G401.6 (cell line): ENCODE results near the gene TUFT1.

Source experiments
- FAIRE-seq: peaks from 2 replicates; lab custom pipeline; 2012; peaks lifted over from hg19 to GRCh38; lab: Jason Lieb, UNC

Gene TUFT1

DNA sequence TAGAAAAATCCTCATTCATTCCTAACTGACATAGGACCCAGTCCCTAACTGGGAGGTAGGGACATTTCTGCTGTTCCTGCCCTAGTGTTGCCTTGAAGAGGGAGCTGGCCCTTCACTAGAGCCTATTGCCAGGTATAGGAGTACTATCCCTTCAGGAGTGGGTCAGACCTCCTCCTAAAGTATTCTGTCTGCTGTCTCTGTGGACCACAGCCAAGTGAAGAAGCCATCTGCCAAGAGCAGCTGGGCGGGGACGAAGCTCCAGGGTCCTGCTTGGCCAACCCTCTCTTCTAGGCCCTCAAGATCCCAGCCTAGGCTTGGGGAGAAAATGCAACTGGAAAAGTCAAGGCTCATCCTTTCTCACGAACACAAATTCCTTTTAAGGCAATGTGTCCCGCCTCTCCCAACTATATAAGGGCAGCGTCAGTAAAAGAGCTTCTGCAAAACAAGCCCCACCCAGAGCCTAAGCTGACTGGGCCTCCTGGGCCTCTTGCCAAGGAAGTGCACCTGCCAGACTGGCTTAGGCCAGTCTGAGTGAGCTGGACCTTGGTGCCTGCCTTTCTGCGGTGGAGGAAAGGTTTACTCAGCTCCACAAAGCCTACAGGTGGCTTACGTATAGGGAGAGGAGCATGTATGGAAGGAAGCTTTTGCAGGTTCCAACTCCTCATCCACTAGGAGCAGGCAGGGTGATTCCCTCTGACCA is 638 bp upstream of the TUFT1 start:
- FAIRE-seq: no peak

DNA sequence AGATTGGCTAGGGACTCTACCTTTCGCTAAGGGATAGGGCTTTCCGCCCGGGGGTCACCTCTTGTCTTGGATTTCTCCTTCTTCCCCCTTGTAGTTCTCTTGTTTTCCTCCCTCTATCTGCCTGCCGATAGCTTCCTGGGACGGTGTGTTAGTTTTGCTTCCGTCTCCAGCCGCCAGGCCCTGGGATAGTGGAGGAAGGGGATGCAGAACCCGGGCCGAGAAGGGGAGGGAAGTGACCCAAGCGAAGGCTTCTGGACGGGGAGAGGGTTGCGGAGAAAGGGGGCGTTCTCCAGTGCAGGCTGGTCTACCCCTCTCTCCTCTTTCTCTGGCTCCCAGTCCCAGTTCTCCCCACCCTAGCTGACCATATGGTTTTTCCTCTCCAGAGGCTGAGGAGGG is 871 bp downstream of the TUFT1 start:
- no peak for FAIRE-seq

DNA sequence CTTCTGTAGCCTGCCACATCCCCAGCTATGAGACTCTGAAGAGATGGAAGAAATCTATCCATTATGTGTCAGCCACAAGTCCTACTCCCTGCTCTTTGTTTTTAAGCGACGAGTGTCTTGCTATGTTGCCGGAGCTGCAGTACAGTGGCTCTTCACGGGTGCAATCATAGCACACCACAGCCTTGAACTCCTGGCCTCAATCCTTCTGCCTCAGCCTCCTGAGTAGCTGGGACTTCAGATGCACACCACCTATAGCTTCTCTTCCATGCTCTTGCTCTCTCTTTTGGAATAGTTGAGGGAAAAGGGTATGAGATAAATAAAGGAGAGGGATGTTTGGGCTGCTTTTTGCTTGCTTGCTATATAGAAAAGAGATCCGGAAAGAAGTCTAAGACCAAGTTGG is 1.6 kb downstream of the TUFT1 start:
- FAIRE-seq: no peak

DNA sequence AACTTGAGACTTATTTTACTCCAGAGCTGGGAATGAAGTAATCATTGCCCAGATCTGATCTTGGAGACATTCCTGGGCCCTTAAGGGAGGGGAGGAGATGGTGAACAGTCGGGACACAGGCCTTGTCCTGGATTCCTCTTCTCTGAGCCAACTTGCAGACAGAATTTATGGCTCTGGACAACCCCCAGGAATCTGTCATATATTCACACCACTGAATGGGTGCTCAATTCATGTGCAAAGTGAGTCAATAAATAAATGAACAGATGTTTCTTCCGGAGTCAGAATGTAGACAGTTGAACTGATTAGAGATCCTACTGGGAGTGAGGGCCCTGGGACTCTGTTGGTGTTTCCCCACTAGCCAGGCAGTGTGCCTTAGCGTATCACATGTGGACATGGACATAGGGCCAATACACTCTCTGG is 2.6 kb downstream of the TUFT1 start:
- FAIRE-seq: no peak

DNA sequence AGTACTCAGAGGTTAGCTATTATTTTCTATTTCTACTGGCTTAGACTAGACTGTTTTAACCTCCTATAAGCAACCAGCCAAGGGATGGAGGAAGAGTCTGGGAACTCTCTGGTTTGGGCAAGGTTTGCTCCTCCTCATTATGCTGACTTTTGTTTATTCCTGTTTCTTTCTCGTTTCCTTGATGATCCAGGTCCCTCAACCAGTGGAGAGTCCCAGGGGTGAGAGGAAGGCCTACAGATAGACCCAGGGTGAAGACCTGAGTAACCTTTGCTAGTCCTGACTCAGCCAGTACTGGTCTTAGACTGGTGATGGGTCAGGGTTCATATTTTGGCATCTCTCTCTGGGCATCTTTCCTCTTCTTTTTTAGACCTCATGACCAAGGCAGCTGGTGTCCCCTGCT is 5.4 kb downstream of the TUFT1 start:
- no peak for FAIRE-seq

DNA sequence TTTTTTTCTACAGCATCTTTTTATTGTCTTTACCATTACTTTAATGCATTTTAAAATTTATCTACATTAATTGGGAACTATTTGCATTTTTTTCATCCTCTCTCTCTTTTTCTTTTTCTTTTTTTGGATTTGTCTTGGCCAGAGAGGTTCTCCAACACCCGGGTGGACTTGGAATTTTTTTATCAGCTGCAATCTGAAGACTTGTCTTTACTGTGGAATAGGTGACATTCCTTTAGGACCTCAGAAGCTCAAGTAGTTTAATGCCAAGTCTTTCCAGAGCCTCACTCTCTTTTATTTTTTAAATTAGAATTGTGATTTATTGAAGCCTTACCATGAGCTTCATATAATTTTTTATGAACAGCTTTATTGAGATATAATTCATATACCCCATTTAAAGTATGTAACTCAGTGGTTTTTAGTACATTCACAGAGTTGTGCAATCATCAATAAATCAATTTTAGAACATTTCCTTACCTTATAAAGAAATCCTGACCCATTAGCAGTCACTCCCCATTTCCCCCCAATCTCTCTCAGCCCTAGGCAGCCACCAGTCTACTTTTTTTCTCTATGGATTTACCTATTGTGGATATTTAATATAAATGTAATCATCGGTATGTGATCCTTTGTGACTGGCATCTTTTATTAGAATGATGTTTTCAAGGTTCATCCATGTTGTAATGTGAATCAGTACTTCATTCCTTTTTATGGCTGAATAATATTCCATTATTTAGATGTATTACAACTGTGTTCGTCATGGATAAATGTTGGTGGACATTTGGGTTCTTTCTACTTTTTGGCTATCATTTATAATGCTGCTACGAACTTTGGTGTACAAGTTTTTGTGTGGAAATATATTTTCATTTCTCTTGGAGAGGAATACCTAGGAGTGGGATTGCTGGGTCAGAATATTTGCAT is 6.2 kb downstream of the TUFT1 start:
- FAIRE-seq: no peak

DNA sequence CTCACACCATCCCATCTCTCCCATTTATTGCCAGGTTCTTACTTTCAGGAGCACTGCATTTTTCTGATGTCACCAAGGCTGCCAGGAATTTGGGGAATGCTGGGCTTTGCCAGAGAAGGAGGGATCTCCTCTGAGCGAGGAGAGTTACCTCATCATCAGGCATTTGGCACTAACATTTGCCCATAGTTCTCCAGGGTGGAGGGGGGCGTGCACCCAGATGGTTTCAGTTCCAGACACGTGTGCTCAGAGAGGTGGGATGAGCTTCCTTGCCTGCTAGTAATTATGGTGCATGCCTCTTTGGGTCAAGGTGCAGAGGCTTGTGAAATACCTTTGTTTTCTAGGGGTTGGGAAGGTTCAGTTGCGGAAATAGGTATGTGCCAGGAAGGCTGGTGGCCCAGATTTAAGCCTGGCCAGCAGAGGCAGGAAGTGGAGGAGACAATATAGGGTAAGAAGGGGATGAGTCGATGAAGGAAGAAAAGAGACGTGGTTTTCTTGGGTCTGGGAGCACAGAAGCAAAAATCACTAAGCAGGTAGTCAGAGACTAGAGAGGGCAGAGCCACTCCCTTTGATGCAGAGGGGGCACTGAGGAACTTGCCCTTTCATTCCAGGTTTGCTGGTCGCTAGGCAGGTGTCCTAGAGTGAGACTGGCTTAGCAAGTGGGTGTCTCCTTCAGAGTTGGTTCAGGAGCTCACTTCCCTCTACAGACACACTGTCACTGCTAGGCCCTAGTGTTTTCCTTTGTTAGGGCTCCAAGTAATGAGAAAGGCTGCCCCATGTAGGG is 7.2 kb downstream of the TUFT1 start:
- peak; percentile 91 for FAIRE-seq

DNA sequence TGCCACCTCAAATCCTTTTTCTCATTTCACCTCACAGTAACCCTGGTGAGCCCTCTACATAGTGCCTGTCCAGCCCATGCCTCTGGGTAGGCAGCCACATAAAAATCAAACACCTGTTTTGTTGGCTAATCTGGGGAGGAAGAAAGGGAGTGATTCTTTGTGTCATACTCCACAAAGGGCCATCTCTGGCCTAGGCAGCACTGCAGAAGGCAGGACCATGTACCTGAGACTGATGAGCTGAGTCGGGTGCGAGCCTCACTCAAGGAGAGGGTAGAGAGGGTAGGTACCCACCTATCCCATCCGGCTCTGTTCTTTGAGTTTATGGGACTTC is 7.8 kb downstream of the TUFT1 start:
- no peak for FAIRE-seq

DNA sequence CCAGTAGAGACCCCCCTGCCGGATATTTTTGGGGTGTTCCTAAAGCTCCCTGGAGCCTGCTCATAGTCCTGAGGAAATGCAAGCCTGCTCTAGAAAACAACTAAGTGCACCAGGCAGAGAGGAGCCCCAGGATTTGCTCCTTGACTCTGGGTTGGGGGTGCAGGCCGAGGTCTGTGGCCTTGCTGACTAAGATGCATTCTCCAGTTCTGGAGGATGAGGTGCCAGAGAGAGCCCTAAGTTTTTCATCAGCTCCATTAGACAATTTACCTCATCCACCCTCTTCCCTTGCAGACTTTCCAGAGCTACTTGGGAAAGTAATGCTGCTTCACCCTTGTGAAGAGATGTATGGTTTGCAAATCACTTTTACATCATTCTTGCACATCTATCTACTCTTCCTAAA is 9.1 kb downstream of the TUFT1 start:
- FAIRE-seq: no peak

DNA sequence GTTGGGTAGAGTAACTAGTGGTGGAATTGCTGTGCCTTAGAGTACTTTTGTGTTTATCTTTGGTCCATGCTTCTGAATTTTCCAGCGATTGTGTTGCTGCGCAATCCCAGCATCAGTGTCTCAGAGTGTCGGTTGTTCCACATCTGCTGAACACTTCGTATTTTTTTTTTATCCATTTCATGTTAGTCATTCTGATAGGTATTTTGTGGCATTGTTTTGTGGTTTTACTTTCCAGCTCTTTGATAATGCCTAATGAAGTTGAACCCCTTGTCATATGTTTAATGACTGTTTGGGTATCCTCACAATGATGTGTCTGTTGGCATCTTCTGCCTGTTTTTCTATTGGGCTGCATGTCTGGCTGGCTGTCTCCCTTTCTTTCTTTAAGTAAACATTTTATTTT is 13.6 kb downstream of the TUFT1 start:
- FAIRE-seq: no peak

DNA sequence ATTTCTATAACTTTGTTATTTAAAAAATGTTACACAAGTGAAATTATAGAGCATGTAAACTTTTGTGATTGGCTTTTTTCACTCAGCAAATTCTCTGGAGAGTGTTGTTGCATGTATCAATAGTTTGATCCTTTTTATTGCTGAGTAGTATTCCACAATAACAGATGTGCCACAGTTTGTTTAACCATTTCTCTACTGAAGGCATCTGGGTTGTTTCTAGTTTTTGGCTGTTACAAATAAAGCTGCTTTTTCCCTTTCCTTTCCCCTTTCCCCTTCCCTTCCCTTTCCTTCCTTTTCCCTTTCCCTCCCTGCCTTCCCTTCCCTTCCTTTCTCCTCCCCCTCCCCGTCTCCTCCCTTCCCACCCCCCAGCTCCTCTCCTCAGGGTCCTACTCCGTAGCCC is 15.9 kb downstream of the TUFT1 start:
- FAIRE-seq: no peak

DNA sequence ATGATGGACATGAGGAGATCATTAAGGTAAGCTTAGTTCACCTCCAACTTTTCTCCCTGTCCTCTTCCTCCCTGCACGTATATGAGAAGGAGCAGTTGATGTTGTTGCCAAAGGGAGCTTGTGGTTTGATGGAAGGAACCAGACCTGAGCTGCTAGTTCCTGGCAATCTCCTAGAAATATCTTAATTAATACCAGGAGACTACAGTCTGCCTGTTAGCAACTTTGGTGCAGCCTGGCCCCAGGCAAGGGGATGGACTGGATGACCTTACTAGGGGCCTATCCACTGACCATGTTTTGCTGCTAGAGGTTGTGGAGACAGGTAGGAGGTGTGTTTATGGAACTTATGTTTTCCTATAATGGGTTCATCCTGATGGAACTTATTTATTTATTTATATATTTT is 22.6 kb downstream of the TUFT1 start:
- no peak for FAIRE-seq

DNA sequence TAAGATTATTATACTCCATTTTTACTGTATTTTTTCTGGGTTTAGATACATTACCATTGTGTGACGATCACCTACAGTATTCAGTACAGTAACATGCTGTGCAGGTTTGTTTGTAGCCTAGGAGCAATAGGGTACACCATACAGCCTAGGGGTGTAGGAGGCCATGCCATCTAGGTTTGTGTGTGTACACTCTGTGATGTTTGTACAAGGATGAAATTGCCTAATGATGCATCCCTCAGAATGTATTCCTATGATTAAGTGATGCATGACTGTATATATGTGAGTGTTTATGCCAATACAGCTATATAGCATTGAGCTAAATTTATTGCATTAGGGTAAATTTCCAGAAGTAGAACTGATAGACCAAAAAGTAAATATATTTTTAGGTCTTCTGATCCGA is 23.3 kb downstream of the TUFT1 start:
- FAIRE-seq: no peak

DNA sequence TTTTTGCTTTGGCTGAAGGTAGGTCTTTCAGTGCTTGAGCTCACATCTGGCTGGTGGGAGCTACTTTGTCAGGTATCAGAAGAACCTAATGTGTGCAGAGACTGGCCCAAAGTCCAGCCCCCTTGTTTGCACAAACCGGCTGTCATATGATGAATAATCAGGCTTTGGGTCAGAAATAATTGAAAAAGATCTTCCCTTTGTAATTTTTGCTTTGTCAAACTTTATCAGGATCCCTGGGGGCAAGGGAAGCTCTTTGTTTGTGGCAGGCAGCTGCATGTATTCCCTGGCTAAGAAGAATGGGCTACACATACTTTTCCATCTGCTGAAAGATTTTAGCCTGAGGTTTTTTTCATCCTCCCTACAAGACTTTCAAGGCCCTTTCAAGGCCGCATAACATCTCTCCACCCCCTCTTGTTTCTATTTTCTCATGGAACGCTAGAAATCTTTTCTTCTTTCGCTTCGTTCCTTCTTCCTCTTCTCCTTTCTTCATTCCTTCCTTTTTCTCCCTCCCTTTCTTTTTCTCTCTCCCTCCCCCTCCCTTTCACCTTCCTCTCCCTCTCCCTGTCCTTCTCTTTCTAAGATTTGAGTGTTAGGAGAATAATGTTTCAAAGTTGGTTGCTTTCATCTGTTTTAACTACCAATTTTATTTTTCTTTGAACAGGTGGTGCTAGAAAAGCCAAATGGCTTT is 25.5 kb downstream of the TUFT1 start:
- FAIRE-seq: no peak

DNA sequence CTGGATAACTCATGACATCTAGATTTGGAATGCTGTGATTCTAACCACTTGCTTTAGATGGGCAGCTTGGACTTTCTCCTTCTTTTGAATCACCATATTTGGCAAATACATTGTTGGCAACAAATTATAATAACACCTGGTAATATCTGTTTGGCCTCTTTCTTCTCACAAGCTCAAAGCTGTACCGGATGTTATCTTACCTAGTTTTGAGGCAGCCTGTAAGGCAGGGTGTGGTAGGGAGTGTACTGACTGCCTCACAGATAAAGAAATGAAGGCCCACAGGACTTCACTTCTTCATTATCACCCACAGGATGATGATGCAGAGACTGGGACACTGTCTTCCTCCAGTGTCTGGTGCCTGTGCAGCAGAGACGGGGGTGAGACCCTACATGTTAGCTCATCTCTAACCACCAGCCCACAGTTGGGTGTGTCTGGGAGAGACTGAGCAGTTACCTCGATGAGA is 28.5 kb downstream of the TUFT1 start:
- no peak for FAIRE-seq

DNA sequence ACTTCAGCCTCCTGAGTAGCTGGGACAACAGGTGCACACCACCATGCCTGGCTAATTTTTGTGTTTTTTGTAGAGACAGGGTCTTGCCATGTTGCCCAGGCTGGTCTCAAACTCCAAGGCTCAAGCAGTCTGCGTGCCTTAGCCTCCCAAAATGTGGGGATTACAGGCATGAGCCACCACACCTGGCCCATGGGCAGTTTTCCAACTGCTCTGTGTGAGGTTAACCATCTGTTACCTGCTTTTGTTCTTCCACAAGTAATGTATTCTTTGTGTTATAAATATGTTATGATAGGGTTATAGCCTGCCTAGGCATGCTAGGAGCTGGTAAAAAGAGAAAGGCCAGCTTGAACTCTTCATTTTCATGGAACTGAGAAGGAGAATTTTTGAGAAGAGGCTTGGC is 30.7 kb downstream of the TUFT1 start:
- no peak for FAIRE-seq

DNA sequence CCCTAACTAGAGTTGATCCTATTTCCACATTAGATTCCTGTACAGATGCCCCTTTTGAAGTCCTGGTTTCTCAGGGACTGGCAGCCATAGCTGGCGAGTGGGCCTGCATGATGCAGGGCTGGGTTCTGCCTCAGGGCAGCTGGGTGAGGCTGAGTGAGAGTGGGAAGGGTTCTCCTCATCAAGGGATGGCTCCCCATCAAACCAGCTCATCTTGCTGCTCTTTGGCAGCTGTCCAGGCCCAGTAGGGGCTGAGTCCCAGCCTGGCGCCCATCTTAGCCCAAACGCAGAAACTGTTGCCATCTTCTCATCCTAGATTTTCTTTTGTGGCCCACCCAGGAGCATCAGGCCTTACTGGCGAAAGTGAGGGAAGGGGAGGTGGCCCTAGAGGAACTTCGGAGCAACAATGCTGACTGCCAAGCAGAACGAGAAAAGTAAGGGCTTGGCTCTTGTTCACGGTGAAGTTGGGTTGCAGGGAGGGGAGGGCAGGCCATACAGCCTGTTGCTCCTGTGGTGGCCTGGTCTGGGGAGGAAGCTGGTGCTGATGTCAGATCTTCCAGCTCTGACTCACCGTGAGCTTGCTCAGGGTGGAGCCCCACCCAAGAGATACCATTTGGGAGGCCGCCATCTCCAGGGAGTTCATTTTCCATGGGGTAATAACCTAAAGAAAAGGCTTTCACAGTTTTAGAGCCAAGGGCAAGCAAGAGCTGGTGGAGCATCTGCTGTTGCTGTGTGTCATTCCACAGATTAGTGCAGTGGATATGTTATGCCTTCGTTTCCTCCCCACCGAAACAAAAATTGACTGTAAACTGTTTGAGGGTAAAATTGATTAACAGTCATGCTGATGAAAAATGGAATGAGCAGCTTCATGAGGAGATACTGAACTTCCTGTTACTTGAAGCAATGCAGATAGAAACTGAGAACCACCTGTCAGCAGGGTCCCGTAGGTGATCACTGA is 34.7 kb downstream of the TUFT1 start:
- no peak for FAIRE-seq

DNA sequence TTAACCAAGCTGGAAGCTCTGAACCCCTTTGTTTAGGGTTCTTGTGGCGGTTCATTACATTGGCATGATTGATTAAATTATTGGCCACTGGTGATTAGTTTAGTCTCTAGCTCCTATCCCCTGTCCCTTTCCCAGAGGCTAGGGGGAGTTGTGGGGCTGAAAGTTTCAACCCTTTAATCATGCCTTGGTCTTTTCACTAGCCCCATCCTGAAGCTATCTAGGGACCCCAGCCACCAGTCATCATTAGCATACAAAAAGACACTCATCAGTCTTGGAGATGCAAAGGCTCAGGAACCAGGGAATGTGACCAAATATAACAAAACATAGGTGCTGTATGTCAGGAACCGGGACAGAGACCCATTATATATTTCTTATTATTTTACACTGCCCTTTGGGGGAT is 37.1 kb downstream of the TUFT1 start:
- FAIRE-seq: no peak

DNA sequence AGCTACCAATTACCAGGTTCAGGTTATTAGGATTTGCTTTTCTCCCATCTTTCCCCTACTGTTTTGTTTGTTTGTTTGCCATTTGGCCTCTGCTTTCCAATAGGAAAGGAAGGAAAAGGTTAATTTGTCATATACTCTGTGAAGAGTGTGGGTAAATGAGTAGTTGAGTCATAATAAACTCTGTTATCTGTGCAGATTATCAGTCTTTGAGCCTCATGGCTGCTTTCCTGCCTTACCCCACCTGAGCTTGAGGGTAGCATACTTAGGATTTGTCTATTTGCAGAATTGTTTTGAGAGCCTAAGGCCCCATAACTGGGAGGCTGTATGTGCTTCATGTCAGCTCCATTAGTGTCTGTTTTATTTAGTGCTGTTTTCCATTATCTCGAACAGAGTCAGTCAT is 38.8 kb downstream of the TUFT1 start:
- no peak for FAIRE-seq

DNA sequence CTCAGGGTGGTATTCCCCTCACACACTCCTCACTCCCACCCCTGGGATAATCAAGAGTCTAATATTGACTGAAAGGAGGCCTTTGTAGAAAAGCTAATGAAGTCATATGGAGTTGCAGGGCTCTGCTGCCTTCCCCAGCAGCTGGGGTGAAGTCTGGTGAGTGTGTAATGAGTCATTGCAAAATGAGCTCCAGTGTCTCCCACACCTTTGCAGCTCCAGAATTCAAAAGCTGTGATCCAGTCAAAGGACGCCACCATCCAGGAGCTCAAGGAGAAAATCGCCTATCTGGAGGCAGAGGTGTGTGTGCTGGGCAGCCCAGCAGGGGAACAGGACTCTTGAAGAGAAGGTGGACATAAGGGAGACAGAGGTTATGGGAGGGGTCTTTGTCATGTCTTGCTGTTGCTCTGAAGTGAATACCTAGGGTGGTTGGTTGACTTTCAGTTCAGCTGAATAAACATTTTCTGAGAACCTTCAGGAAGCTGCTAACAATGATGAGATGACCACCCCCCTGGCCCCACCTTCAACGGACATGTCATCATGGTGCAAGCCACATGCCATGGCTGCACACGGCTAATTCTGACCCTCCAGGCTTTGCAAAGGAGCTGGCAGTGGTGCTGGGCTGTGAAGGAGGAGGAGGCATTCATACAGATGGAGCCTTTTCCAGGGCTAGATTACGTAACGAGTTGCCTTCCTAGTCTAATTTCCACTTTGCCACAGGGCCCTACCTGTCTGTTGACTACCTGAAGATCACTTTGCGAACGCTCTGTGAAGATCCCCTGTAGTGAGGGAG is 39.5 kb downstream of the TUFT1 start:
- FAIRE-seq: no peak
